GM18507 (cell line): Measurements from ENCODE around the gene IL15.
A peak's percentile ranks its signal among the peaks of the same experiment; 100 is the strongest.
"Not testable (repeated sequence)": the region's sequence is repeated elsewhere in the genome, so short reads cannot be mapped to it uniquely, and the experiment has no call there.

Experiments used
- DNase-seq: peaks from one replicate; pipeline ENCODE4 v3.0.0; 2011; ENCODE audit warnings: low read depth; ENCODE audit not compliant: insufficient read length; ENCODE audit errors: extremely low spot score
- FAIRE-seq: peaks from 2 replicates; lab custom pipeline; 2011; peaks lifted over from hg19 to GRCh38; lab: Jason Lieb, UNC

IL15 gene, protein sequence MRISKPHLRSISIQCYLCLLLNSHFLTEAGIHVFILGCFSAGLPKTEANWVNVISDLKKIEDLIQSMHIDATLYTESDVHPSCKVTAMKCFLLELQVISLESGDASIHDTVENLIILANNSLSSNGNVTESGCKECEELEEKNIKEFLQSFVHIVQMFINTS

DNA sequence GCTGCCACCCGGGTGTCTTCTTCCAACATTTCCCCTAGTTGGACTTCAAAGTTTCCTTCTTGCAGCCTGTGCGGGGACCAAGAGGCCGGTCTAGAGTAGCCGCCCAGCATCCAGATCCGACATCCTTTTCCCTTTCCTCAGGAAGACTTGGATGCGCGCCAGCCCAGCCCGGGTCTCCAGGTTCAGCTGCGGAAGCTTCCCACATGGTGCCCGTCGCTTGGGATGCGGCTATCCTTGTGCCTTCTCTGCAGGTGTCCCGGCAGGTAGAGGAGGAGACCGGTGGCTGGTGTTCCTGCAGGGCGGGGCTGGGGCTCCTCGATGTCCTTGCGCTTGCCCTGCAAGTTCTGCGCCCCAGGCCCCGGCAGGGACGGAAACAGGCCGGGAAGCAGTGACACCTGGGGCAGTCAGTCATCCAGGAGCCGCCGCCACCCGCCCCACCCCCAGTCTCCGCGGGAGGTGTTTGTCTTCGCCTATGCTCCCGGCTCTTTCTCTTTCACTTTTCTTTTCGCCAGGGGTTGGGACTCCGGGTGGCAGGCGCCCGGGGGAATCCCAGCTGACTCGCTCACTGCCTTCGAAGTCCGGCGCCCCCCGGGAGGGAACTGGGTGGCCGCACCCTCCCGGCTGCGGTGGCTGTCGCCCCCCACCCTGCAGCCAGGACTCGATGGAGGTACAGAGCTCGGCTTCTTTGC, at the start of gene IL15:
IL15 (plus strand) TSS at position 502 of the 689 bp plus-strand sequence. CDS start 82,882 bp downstream, outside the sequence.
- FAIRE-seq (peak; percentile 77), DNase-seq (peak; percentile 74)

DNA sequence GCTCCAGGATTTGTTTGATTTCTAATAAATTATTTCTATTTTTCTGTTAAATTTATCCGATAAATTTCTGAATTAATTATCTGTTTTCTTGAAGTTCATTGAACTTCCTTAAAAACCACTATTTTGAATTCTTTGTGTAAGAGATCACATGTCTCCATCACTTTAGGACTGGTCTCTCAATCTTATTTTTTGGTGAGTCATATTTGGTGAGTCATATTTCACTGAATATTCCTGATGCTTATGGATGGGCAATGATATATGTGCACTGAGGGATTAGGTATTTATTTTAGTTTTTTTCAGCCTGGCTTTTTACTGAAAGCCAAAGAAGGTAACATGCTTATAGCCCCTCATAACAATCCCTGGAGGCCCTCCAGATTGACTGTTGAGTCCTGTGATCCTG, 48.5 kb upstream of the IL15 start:
- FAIRE-seq (no peak), DNase-seq (no peak)

DNA sequence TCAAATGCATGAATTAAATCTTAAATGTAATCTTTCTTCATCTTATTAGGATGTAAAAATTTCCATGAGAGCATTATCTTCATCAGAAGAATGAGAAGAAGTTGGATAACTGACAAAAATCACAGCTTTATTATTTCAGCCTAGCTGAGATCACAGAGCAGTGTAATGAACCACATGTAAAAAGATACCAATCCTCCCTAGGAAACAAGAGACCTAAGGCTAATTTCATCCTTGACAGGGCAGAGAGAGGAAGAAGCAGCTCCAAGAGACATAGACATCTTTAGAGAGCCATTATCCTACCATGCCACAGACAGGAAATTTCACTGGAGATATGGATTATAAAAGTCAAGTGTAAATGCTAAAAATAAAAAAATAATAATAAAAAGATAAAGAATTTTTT, 40.9 kb upstream of the IL15 start:
- FAIRE-seq (no peak), DNase-seq (no peak)

DNA sequence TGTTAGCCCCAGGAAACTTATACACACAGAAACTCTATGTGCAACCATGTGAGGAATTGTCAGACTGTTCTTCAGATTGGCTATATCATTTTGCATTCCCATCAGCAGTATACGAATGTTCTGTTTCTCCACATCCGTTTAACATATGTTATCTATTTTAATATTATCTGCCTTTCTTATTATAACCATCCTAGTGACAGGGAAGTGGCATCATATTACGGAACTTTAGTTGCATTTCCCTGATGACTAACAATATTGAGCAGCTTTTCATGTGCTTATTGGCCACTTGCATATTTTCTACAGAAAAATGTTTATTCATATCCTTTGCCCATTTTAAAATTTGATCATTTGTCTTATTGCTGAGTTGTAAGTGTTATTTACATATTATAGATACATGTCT, 36.5 kb upstream of the IL15 start:
- no peak for FAIRE-seq
- DNase-seq: no peak

DNA sequence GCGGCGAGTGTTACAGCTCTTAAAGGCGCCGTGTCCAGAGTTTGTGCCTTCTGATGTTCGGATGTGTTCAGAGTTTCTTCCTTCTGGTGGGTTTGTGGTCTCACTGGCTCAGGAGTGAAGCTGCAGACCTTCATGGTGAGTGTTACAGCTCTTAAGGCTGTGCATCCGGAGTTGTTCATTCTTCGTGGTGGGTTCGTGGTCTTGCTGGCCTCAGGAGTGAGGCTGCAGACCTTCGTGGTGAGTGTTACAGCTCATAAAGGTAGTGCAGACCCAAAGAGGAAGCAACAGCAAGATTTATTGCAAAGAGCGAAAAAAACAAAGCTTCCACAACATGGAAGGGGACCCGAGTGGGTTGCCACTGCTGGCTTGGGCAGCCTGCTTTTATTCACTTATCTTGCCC, 31.7 kb upstream of the IL15 start:
- not testable (repeated sequence) for DNase-seq, FAIRE-seq

DNA sequence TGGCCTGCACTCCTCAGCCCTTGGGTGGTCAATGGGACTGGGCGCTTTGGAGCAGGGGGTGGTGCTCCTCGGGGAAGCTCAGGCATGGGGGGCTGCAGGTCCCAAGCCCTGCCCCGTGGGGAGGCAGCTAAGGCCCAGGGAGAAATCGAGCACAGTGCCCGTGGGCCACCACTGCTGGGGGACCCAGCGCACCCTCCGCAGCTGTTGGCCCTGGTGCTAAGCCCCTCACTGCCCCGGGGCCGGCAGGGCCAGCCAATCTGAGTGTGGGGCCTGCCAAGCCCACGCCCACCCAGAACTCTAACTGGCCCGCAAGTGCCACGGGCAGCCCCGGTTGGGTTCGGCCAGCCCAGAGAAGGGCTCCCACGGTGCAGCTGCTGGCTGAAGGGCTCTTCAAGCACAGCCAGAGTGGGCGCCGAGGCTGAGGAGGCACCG, 30.9 kb upstream of the IL15 start:
- no peak for FAIRE-seq

DNA sequence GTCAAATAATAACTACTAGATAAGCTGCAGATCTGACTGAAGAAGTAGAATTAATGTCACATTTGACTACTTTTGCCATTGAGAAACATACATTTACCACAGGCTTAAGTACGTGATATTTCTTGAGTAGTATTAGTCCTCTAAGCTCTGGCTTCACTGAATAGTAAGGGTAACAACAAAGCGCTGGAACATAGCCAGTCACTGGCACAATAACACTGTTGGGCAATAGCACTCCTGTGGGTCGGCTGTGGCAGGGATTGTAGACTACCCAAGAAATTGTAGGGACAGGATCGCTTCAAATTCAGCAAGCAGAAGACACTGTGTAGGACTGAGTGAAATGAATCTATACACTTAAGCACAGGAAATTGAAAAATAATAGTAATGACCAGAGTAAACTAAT, 27.1 kb upstream of the IL15 start:
- DNase-seq: no peak
- no peak for FAIRE-seq

More for the DNA sequence above, 30.9 kb upstream of the IL15 start:
- no peak for DNase-seq

DNA sequence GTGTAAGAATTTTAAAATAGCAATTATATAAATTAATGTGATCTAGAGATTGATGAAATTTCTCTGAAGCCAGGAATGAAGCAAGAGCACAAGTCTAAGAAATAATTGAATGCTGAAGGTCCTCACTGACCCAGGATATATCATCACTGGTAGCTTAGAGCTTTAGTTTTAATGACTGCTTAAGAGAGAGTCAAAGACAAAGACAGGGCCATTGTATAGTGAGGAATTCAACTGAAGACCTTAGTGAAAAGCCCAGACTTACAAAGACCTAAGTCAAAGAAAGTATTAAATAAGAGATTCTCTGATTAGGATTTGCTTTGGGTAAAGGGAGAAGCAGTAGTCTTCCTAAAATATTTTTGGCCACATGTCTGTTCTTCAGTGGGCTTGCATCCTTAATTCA, 26.0 kb upstream of the IL15 start:
- no peak for DNase-seq
- no peak for FAIRE-seq

DNA sequence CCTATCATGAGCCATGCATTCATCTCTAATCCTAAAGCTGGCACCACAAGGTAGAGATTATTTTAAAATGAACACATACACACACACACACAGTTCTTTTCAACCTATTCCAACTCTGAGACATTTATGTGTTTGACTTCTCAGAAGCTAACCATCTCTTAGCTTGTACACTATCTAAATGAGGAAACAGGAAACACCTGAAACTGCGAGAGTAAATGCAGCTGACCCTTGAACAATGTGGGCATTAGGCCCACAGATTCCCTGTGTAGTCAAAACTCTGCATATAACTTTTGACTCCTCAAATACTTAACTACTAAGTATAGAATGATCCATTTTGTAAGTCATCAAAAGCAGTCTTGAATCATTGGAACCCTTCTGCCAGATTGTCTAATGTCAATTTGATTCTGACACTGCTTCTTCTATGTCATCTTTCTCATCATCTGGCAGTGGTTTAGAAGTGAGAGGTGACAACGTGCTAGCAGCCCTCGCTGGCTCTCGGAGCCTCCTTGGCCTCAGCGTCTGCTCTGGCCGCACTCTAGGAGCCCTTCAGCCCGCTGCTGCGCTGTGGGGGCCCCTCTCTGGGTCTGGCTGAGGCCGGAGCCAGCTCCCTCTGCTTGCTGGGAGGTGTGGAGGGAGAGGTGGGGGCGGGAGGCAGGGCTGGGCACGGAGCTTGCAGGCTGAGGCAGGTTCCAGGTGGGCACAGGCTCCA, 21.4 kb upstream of the IL15 start:
- DNase-seq (no peak), FAIRE-seq (no peak)

DNA sequence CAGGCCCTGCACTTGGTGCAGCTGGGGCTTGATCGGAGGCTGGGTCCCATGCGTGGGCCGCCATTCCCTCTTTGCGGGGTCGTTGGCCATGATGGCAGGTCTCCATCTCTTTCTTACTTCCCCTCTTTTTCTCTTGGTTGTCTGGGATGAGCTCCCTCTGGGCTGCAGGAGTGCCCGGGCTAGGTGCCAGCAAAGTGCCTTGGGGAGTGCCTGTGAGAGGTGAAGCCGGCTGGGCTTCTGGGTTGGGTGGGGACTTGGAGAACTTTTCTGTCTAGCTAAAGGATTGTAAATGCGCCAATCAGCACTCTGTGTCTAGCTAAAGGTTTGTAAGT, 20.8 kb upstream of the IL15 start:
- not testable (repeated sequence) for FAIRE-seq, DNase-seq

DNA sequence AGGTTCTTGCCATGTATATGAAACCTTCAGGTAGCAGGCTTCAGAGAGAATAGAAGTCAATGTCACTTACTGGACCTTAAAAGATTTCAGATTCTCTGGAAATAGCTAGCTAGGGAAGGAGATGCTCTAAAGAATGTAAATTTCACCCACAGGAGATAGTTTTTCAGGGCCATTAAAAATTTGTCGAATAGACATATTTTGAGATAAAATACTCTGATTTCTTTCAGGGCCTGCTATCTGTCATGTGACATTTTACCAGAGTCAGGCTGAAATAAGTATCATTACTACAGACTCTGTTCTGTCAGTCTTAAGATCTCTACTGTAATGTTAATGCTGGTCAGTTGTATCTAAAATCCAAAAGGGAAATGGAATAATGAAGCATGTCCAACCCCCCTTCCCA, 15.7 kb upstream of the IL15 start:
- FAIRE-seq (no peak), DNase-seq (no peak)

DNA sequence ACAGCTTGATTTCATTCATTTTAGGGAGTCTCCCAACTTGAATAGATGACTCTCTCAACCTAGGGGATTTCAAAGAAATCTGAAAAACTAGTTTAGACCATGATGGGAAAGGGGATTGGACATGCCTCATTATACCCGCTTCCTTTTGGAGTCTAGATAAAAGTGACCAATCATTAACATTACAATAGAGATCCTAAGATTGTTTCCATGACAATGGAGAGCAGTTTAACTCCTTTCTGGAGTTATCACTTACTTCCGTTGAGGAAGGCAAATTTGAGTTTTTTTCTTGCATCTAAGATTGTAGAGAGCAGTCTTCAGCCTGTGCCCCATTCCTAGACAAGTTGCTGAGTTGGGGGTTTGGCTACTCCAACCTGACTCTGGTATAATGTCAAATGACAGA, 11.4 kb upstream of the IL15 start:
- no peak for DNase-seq
- no peak for FAIRE-seq

DNA sequence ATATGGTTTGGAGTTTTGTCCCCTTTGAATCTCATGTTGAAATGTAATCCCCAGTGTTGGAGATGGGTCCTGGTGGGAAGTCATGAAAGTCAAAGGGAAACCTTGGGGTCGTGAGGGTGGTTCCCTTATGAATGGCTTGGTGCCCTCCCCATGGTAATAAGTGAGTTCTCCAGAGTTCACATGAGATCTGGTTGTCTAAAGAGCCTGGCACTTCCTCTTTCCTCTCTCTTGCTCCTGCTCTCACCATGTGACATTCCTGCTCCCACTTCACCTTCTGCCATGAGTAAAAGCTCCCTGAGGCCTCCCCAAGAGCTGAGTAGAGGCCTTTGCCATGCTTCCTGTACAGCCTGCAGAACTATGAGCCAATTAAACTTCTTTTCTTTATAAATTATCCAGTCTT, 5.5 kb upstream of the IL15 start:
- FAIRE-seq (no peak), DNase-seq (no peak)

DNA sequence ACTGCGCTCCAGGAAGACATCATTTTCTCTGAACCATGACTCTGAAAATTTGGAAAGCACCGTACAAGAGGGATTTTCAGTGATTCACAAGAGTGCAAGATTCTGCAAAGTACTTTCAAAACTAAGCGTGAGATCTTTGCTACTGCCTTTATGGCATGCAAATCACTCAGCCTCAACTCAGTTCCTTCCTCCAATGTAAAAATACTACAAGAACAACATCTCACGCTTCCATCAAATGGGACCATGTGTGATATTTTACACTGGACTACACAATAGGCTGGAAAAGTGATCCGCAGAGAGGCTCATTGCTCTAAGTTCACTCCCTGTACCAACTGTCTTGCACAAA, 674 bp upstream of the IL15 start:
- DNase-seq (peak; percentile 0), FAIRE-seq (peak; percentile 87)

DNA sequence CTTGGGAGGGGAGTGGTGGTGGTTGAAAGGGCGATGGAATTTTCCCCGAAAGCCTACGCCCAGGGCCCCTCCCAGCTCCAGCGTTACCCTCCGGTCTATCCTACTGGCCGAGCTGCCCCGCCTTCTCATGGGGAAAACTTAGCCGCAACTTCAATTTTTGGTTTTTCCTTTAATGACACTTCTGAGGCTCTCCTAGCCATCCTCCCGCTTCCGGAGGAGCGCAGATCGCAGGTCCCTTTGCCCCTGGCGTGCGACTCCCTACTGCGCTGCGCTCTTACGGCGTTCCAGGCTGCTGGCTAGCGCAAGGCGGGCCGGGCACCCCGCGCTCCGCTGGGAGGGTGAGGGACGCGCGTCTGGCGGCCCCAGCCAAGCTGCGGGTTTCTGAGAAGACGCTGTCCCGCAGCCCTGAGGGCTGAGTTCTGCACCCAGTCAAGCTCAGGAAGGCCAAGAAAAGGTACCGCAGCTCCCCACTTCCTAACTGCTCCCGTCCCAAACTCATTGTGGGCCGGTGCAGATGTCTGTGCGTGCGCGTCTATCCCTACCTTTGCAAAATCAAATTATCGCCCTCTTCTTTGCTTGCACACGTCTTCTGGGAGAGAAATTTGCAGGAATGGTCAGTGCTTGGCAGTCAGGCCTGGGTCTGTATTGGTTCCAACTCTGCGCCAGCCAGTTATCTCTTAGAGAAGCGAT, 533 bp downstream of the IL15 start:
- FAIRE-seq (peak; percentile 44), DNase-seq (peak; percentile 37)

DNA sequence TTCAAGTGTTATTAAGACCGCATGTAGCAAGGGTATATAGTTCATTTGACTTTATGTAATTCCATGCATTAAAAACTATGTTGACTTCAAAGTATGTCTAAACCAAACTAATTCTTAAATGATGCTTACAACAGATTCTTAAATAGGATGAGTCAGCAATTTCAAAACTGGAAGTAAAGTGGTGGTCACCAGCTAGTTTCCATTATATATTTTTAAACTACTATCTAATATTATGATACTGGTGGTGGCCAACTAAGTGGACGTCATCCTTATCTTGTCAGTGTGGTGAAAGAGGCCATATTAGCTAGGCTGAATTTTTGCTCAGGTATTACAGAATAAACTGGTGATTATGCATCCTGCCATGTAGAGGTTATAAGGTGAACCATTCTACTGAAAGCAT, 1.2 kb downstream of the IL15 start:
- FAIRE-seq (peak; percentile 69), DNase-seq (peak; percentile 2)

DNA sequence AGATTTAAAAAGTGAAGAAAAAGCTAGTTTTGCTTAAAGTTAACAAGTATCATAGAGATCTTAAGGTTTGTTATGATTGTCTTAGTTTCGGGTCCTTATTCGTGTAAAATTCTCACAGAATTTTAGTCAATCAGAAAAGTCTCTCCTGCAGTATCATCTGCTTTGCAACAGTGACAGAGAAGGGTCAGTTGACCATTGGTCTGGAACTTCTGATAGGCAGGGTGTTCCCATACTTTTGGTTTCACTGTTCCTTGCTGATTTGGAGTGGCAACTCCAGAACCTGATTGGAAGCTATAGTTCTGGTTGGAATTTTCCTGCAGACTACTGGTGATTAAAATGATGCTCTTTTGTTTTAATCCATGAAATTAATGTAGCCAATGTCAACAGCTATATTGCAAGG, 1.8 kb downstream of the IL15 start:
- DNase-seq: no peak
- peak; percentile 50 for FAIRE-seq

DNA sequence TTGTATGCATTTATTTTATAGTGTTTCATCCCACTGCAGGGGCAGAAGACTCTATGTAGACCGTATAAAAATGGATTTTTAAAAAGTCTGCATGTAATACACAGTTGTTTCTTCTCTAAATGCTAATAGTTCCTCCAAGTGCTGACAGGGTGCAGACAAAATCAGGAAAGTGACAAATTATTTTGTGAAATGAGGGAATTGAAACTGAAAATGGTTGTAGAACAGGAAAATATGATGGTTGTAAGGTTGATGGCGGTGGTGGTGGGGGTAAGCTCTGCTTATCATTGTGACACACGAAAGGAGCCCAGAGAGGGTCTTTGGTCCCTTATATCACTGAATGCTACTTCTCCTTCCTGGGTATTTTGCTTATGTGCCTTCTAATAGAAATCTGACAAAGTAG, 4.3 kb downstream of the IL15 start:
- no peak for DNase-seq
- FAIRE-seq: peak; percentile 56

DNA sequence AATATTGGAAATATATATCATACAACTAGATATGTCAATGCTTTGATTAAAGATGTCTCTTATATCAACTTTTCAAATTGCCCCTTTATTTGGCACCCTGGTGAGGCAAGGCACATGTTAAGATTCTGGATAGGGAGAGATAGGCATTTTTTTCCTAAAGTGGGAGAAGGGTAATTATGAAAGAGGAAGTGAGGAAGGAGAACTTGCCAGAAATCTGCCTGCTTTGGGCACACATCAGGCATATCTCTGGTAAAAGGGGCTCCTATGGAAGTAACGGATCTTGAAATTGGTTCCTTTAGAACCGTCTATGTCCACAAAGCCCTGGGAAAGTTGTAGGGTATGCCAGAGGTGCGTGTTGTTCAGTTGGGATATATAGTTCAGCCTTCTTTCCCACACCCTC, 5.7 kb downstream of the IL15 start:
- no peak for FAIRE-seq

DNA sequence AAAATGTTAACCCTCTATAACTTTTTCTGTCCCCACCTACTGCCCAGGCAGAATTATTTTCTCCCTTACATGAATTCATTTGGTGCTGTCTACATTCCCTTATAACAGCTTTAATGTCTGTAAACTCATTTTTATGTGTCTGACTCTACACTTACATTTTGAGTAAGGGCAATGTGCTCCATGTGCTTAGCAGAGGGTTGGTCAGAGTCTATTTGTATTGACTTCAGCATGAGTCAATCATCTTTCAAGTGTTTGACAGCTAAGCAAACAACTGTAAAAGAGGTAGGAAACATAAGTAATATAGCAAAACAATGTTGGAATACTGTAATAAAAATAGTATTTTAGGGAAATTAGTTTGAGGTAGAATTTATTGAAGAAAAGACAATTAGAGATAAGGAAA, 6.3 kb downstream of the IL15 start:
- no peak for DNase-seq
- FAIRE-seq: no peak

More for the DNA sequence above, 5.7 kb downstream of the IL15 start:
- DNase-seq: no peak
